ENCODE results near the gene FGD6. TPM values are rescaled to one million over a fixed set of nuclear protein-coding genes. Genes with fewer than 3 reads are reported as not detected.

FGD6 gene
- total and polyA plus RNA-seq, 2 donors (not counting 1 experiment from before 2014, with no cell fraction given) = 3.3 to 4.7 TPM

DNA sequence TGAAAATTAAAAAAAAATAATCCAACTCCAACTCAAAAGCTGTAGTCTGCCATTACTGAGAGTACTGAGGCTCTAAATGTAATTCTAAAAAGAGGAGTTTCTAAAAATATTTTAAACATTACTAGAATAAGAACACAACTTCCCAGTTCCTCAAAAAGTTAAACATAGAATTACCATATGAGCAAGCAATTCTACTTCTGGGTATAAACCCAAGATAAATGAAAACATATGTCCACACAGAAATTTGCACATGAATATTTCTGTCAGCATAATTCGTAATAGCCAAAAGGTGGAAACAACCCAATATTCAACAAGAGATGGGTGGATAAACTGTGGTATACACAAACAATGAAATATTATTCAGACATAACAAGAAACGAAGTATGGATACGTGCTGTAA, 128.9 kb downstream of the FGD6 start:
- Histone ChIP-seq H3K9ac (ENCODE audit: insufficient read depth, low read length) (no peak overlapping the region), H2AFZ (ENCODE audit: low read length) (no peak overlapping the region), H3K9me3 (ENCODE audit: control insufficient read depth, insufficient read depth, low read depth, low read length) (no peaks in the 10 kb centered on the region), H4K20me1 (ENCODE audit: control insufficient read depth, extremely low read depth, insufficient read depth, low read length) (no peaks in the 10 kb centered on the region), H3K4me3 (replicated peaks in 1 of 4; ENCODE audit: control extremely low read depth in 1 of 4, insufficient read depth in 1 of 4, low read depth in 3 of 4, low read length in 4 of 4) (no peak overlapping the region), H3K4me1 (ENCODE audit: control insufficient read depth, extremely low read depth, insufficient read depth, low read length) (peaks cover 9% of the 10 kb centered on the region), H3K36me3 (ENCODE audit: control insufficient read depth, insufficient read depth, low read length) (no peaks in the 10 kb centered on the region), H3K79me2 (ENCODE audit: control insufficient read depth, insufficient read depth, low read length) (no peaks in the 10 kb centered on the region), H3K4me2 (ENCODE audit: extremely low read depth, insufficient read depth, low read length) (no peak overlapping the region), H3K27me3 (ENCODE audit: control insufficient read depth, insufficient read depth, low read length) (no peaks in the 10 kb centered on the region), H3K27ac (ENCODE audit: insufficient read depth, low read length) (no peak overlapping the region)
- DNase-seq (ENCODE audit: low read depth in 2 of 2) = no peak
- TF ChIP-seq, protein P1, sequence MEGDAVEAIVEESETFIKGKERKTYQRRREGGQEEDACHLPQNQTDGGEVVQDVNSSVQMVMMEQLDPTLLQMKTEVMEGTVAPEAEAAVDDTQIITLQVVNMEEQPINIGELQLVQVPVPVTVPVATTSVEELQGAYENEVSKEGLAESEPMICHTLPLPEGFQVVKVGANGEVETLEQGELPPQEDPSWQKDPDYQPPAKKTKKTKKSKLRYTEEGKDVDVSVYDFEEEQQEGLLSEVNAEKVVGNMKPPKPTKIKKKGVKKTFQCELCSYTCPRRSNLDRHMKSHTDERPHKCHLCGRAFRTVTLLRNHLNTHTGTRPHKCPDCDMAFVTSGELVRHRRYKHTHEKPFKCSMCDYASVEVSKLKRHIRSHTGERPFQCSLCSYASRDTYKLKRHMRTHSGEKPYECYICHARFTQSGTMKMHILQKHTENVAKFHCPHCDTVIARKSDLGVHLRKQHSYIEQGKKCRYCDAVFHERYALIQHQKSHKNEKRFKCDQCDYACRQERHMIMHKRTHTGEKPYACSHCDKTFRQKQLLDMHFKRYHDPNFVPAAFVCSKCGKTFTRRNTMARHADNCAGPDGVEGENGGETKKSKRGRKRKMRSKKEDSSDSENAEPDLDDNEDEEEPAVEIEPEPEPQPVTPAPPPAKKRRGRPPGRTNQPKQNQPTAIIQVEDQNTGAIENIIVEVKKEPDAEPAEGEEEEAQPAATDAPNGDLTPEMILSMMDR (conservative IDR thresholded peaks at IDR 0.05 in 1 of 2, IDR thresholded peaks at IDR 0.05 in 1 of 2; ENCODE audit: low read depth in 1 of 2, low read length in 2 of 2) = no peak
- no peak for TF ChIP-seq EZH2 (IDR thresholded peaks at IDR 0.05; ENCODE audit: low read length, missing control alignments)

DNA sequence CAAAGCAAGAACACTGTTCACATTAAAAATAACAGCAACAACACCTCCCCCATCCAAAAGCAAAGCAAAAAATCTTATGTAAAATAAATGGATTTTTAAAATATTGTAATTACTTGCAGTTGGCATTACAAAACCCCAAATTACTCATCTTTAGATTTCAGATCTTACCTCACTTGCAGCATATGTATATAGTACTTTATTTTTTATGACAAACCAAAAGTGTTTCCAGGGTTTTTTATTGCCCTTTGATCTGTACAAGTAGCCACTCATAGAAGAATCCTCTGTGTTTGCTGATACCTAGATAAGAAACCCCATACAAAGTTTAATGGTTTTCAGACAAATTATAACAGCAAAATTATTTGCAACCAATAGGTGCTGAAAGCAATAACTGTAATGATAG, 131.7 kb downstream of the FGD6 start:
- no peak overlapping the region for H2AFZ ChIP-seq (ENCODE audit: low read length)
- no peak for DNase-seq (ENCODE audit: low read depth in 2 of 2)
- H3K9ac ChIP-seq (ENCODE audit: insufficient read depth, low read length) = no peak overlapping the region
- H3K36me3 ChIP-seq (ENCODE audit: control insufficient read depth, insufficient read depth, low read length) = no peaks in the 10 kb centered on the region
- no peak overlapping the region for H3K4me2 ChIP-seq (ENCODE audit: extremely low read depth, insufficient read depth, low read length)
- no peaks in the 10 kb centered on the region for H4K20me1 ChIP-seq (ENCODE audit: control insufficient read depth, extremely low read depth, insufficient read depth, low read length)
- no peak for TF ChIP-seq EZH2 (IDR thresholded peaks at IDR 0.05; ENCODE audit: low read length, missing control alignments)
- TF ChIP-seq, protein P1 (conservative IDR thresholded peaks at IDR 0.05 in 1 of 2, IDR thresholded peaks at IDR 0.05 in 1 of 2; ENCODE audit: low read depth in 1 of 2, low read length in 2 of 2) = no peak
- H3K4me3 ChIP-seq (replicated peaks in 1 of 4; ENCODE audit: control extremely low read depth in 1 of 4, insufficient read depth in 1 of 4, low read depth in 3 of 4, low read length in 4 of 4) = no peak overlapping the region
- H3K27ac ChIP-seq (ENCODE audit: insufficient read depth, low read length) = no peak overlapping the region
- H3K4me1 ChIP-seq (ENCODE audit: control insufficient read depth, extremely low read depth, insufficient read depth, low read length) = peaks cover 10% of the 10 kb centered on the region
- H3K27me3 ChIP-seq (ENCODE audit: control insufficient read depth, insufficient read depth, low read length) = no peaks in the 10 kb centered on the region
- H3K79me2 ChIP-seq (ENCODE audit: control insufficient read depth, insufficient read depth, low read length) = no peaks in the 10 kb centered on the region
- no peaks in the 10 kb centered on the region for H3K9me3 ChIP-seq (ENCODE audit: control insufficient read depth, insufficient read depth, low read depth, low read length)

DNA sequence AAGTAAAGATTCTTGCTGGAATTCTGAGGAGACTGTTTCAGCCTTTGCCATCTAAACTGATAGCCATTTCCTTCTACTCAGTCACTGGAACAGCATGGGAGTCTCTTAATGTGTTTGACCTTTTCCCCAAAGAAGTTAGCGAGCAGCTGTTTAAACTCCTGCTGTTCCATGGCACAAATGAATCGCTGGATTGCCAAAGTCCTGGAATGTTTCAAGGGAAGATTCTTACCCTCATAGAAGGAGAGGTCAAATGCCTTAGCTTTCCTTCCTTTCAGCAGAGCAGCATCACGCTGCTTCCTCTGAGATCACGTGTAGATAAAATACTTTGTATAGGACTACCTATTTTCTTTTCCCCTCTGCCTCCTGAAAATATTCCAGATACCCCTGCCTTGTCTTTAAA, 133.3 kb downstream of the FGD6 start:
- H3K79me2 ChIP-seq (ENCODE audit: control insufficient read depth, insufficient read depth, low read length) = no peaks in the 10 kb centered on the region
- no peaks in the 10 kb centered on the region for H3K36me3 ChIP-seq (ENCODE audit: control insufficient read depth, insufficient read depth, low read length)
- H2AFZ ChIP-seq (ENCODE audit: low read length) = peak overlapping the region; percentile 32
- H4K20me1 ChIP-seq (ENCODE audit: control insufficient read depth, extremely low read depth, insufficient read depth, low read length) = no peaks in the 10 kb centered on the region
- H3K27ac ChIP-seq (ENCODE audit: insufficient read depth, low read length) = peak overlapping the region; percentile 1
- peaks cover 10% of the 10 kb centered on the region for H3K4me1 ChIP-seq (ENCODE audit: control insufficient read depth, extremely low read depth, insufficient read depth, low read length)
- peak overlapping the region in 1 of 4 experiments; percentile 5 for H3K4me3 ChIP-seq (replicated peaks in 1 of 4; ENCODE audit: control extremely low read depth in 1 of 4, insufficient read depth in 1 of 4, low read depth in 3 of 4, low read length in 4 of 4)
- H3K9me3 ChIP-seq (ENCODE audit: control insufficient read depth, insufficient read depth, low read depth, low read length) = no peaks in the 10 kb centered on the region
- TF ChIP-seq, protein P1 (conservative IDR thresholded peaks at IDR 0.05 in 1 of 2, IDR thresholded peaks at IDR 0.05 in 1 of 2; ENCODE audit: low read depth in 1 of 2, low read length in 2 of 2) = no peak
- TF ChIP-seq EZH2 (IDR thresholded peaks at IDR 0.05; ENCODE audit: low read length, missing control alignments) = no peak
- DNase-seq (ENCODE audit: low read depth in 2 of 2) = peak; percentile 84 to 95
- H3K9ac ChIP-seq (ENCODE audit: insufficient read depth, low read length) = no peak overlapping the region
- H3K27me3 ChIP-seq (ENCODE audit: control insufficient read depth, insufficient read depth, low read length) = no peaks in the 10 kb centered on the region
- peak overlapping the region; percentile 73 for H3K4me2 ChIP-seq (ENCODE audit: extremely low read depth, insufficient read depth, low read length)

Measured in fibroblast of lung (primary cell).